GM12878 (cell line): ENCODE data around the gene MYCN. TPM values are rescaled to one million over a fixed set of nuclear protein-coding genes. Genes with fewer than 3 reads are reported as not detected.

Experiments
- ATAC-seq: fragments of 200-7000 bp; cut with Tn5 transposase; 3 replicates; pipeline ENCODE4 v1.9.1; 2020; ENCODE audit warnings: mild to moderate bottlenecking, moderate library complexity
- BruUV-seq: library from RNA; stranded (reverse); fragments of 400-500 nt; replicated peaks from 2 replicates; lab custom pipeline; 2021; lab: Mats Ljungman, UMichigan
- CTCF ChIA-PET: fragments of 300-600 bp; sonication (Branson Sonifier 250); formaldehyde crosslinking; extraction: SDS; loops from one replicate; lab custom pipeline; 2021; ENCODE audit warnings: inconsistent platforms; lab: Yijun Ruan, JAX
- POLR2A ChIA-PET: fragments of 350-600 bp; formaldehyde crosslinking; extraction: SDS; loops from one replicate; lab custom pipeline; 2021; ENCODE audit warnings: inconsistent platforms; lab: Charles Lee
- RAD21 ChIA-PET: fragments of 300-600 bp; sonication (Branson Sonifier 250); formaldehyde crosslinking; loops from one replicate; lab custom pipeline; 2023; ENCODE audit warnings: antibody characterized with exemption; ENCODE audit not compliant: unreplicated experiment; lab: Charles Lee
- SMC1A ChIA-PET: fragments of 300-600 bp; sonication (Branson Sonifier 250); formaldehyde crosslinking; loops from one replicate; lab custom pipeline; 2023; ENCODE audit not compliant: unreplicated experiment, uncharacterized antibody; lab: Charles Lee
- DNase-seq: peaks from one replicate; pipeline ENCODE4 v3.0.0-alpha.2; 2011; ENCODE audit warnings: low read depth, low spot score
- FAIRE-seq: peaks from 3 replicates; lab custom pipeline; 2011; peaks lifted over from hg19 to GRCh38; lab: Jason Lieb, UNC
- H2AFZ ChIP-seq: 2 replicates; pipeline ENCODE4 v1.6.0; 2011; ENCODE audit warnings: low read depth, low read length, control low read depth; ENCODE audit not compliant: control insufficient read depth
- H3K27ac ChIP-seq: 2 replicates; pipeline ENCODE4 v1.5.1; 2011; ENCODE audit warnings: control low read depth; ENCODE audit not compliant: control insufficient read depth, insufficient read depth
- H3K27me3 ChIP-seq, 2 experiments: replicated peaks in 1 of 2; 2 replicates each; pipeline versions ENCODE4 v1.6.0 to v1.6.1; 2011; ENCODE audit warnings: low read length in 1 of 2; ENCODE audit not compliant: control insufficient read depth in 2 of 2, insufficient read depth in 2 of 2
- H3K36me3 ChIP-seq, 2 experiments: 2 replicates each; pipeline ENCODE4 v1.5.1; 2011; ENCODE audit warnings: low read length in 1 of 2; ENCODE audit not compliant: control insufficient read depth in 2 of 2, insufficient read depth in 2 of 2
- H3K4me1 ChIP-seq: 2 replicates; pipeline ENCODE4 v1.6.1; 2011; ENCODE audit warnings: mild to moderate bottlenecking, low read length, moderate library complexity, mixed read lengths; ENCODE audit not compliant: control insufficient read depth, insufficient read depth
- H3K4me2 ChIP-seq: 2 replicates; pipeline ENCODE4 v1.6.0; 2011; ENCODE audit warnings: control low read depth; ENCODE audit not compliant: control insufficient read depth, insufficient read depth
- H3K4me3 ChIP-seq: fragments of 200-600 bp; sonication (generic); 2 replicates; pipeline ENCODE4 v1.5.1; 2016
- H3K79me2 ChIP-seq: 2 replicates; pipeline ENCODE4 v1.6.0; 2011; ENCODE audit warnings: low read length; ENCODE audit not compliant: control insufficient read depth, insufficient read depth
- H3K9ac ChIP-seq: 2 replicates; pipeline ENCODE4 v1.8.0; 2011; ENCODE audit warnings: low read length, control low read depth, mixed read lengths; ENCODE audit not compliant: control insufficient read depth, insufficient read depth
- H3K9me3 ChIP-seq: replicated peaks from 3 replicates; pipeline ENCODE4 v1.5.1; 2011; ENCODE audit warnings: mild to moderate bottlenecking, low read length; ENCODE audit not compliant: control insufficient read depth, insufficient read depth
- H4K20me1 ChIP-seq: 2 replicates; pipeline ENCODE4 v1.6.0; 2011; ENCODE audit not compliant: control insufficient read depth, insufficient read depth
- ATF2 ChIP-seq: IDR thresholded peaks from 2 replicates; pipeline ENCODE4 v1.6.1; 2012; ENCODE audit warnings: low read length, inconsistent platforms
- BRCA1 ChIP-seq: IDR thresholded peaks from 2 replicates; pipeline ENCODE4 v1.6.1; 2011; ENCODE audit warnings: low read depth, low read length, improper control_type of control experiment
- CBFB ChIP-seq: IDR thresholded peaks from 2 replicates; pipeline ENCODE4 v1.6.1; 2016; ENCODE audit warnings: antibody characterized with exemption, low read depth
- EZH2 ChIP-seq: IDR thresholded peaks from 2 replicates; pipeline ENCODE4 v1.6.1; 2012; ENCODE audit warnings: low read depth, mild to moderate bottlenecking, control low read depth, inconsistent platforms, low read length, borderline replicate concordance; ENCODE audit not compliant: control insufficient read depth
- FOXM1 ChIP-seq: IDR thresholded peaks from 2 replicates; pipeline ENCODE4 v1.6.1; 2012; ENCODE audit warnings: low read depth, mild to moderate bottlenecking, inconsistent platforms, low read length, moderate library complexity
- KAT2A ChIP-seq: conservative IDR thresholded peaks from 2 replicates; pipeline ENCODE4 v1.6.1; 2011; ENCODE audit warnings: low read depth, low read length; ENCODE audit not compliant: control insufficient read depth
- KLF5 ChIP-seq: fragments of 450-650 bp; IDR thresholded peaks from 2 replicates; pipeline ENCODE4 v1.6.1; 2014; ENCODE audit warnings: mild to moderate bottlenecking; ENCODE audit not compliant: partially characterized antibody
- NFIC ChIP-seq: IDR thresholded peaks from 2 replicates; pipeline ENCODE4 v1.6.1; 2012; ENCODE audit warnings: low read depth, mild to moderate bottlenecking, inconsistent platforms, low read length, moderate library complexity
- NR2C2 ChIP-seq: IDR thresholded peaks from 2 replicates; pipeline ENCODE4 v1.6.1; 2011; ENCODE audit warnings: borderline replicate concordance, low read depth; ENCODE audit not compliant: control insufficient read depth, insufficient read length
- NR2F1 ChIP-seq: fragments of 450-650 bp; conservative IDR thresholded peaks from 2 replicates; pipeline ENCODE4 v1.6.1; 2017; ENCODE audit warnings: mild to moderate bottlenecking
- PBX3 ChIP-seq: IDR thresholded peaks from 2 replicates; pipeline ENCODE4 v1.6.1; 2011; ENCODE audit warnings: mild to moderate bottlenecking, low read depth, low read length, moderate library complexity; ENCODE audit not compliant: insufficient replicate concordance
- PKNOX1 ChIP-seq: fragments of 450-650 bp; IDR thresholded peaks from 2 replicates; pipeline ENCODE4 v1.6.1; 2016; ENCODE audit warnings: mild to moderate bottlenecking
- POLR2AphosphoS5 ChIP-seq: IDR thresholded peaks from 2 replicates; pipeline ENCODE4 v1.6.1; 2011; ENCODE audit warnings: mild to moderate bottlenecking, low read length, inconsistent platforms
- POU2F2 ChIP-seq: IDR thresholded peaks from 3 replicates; pipeline ENCODE4 v1.6.1; 2011; ENCODE audit warnings: low read depth, mild to moderate bottlenecking, low read length, borderline replicate concordance
- RB1 ChIP-seq: fragments of 450-650 bp; formaldehyde crosslinking; IDR thresholded peaks from 2 replicates; pipeline ENCODE4 v1.6.1; 2017; ENCODE audit warnings: mild to moderate bottlenecking, borderline replicate concordance
- RBBP5 ChIP-seq: fragments of 200-600 bp; sonication (generic); conservative IDR thresholded peaks from 2 replicates; pipeline ENCODE4 v1.6.1; 2016
- TAF1 ChIP-seq: IDR thresholded peaks from 2 replicates; pipeline ENCODE4 v1.6.1; 2011; ENCODE audit warnings: mild to moderate bottlenecking, low read depth, low read length, borderline replicate concordance
- USF2 ChIP-seq: IDR thresholded peaks from 2 replicates; pipeline ENCODE4 v1.6.1; 2011; ENCODE audit warnings: low read depth, low read length, improper control_type of control experiment, borderline replicate concordance
- WGBS: methylation state at CpG from one replicate; pipeline ENCODE4 v1.1.6; 2016; ENCODE audit warnings: low lambda C conversion rate; ENCODE audit not compliant: insufficient replicate concordance, insufficient coverage; ENCODE audit errors: missing lambda C conversion rate; 5-methylcytosine and 5-hydroxymethylcytosine counted together
- in situ Hi-C: fragments of 300-500 bp; cut with MboI; formaldehyde crosslinking; loops from 9 replicates; pipeline ENCODE4 v1.14.3; 2018; ENCODE audit warnings: mixed read lengths
- intact Hi-C: fragments of 100-400 bp; cut with micrococcal nuclease; formaldehyde crosslinking; loops from one replicate; pipeline ENCODE4 v1.14.2; 2022; ENCODE audit not compliant: unreplicated experiment
- polyA plus RNA-seq, 11 experiments: library from polyadenylated mRNA; depleted of rRNA in 4 of 11; unstranded in 6 of 11; stranded (reverse) in 5 of 11; fragments of >200 nt; fragmentation: Nextera tagmentation in 4 of 11; fragmentation: Illumina TruSeq in 1 of 11; extraction: Ambion mirVana in 4 of 11; extraction: Trizol in 1 of 11; gene quantifications; 1 replicate in 1 of 11; 2 replicates in 10 of 11; pipeline versions ENCODE4 v1.2.1 to v1.2.3, GENCODE V29; 2011 to 2016; ENCODE audit warnings: inconsistent platforms in 2 of 11, missing spikeins in 2 of 11, low read depth in 1 of 11
- total RNA-seq, 4 experiments: library from RNA; depleted of rRNA in 3 of 4; stranded (reverse); fragments of >200 nt in 3 of 4; fragmentation: Illumina TruSeq in 1 of 4; extraction: Trizol in 1 of 4; gene quantifications; 2 replicates each; pipeline versions ENCODE4 v1.2.1 to v1.2.3, GENCODE V29; 2013 to 2021

The MYCN gene
- total and polyA plus RNA-seq, 10 of the 15 experiments (the other 5 are each of a cell fraction or from before 2014, with no cell fraction given): not detected

- TF ChIP-seq PBX3: no peak
- no peak for TF ChIP-seq FOXM1
Measured at GRCh38 chr2:15899751-15900493, 40.4 kb upstream of the MYCN start (continued).

GRCh38 chr2:15901095-15901807 lies 39.1 kb upstream of the MYCN start:
- no peaks in the 10 kb centered on the region for H3K36me3 ChIP-seq
- POLR2A ChIA-PET: no interaction called here
- CTCF ChIA-PET: no interaction called here
- BruUV-seq: no TSS peak
- ATAC-seq: no peak
- H3K4me2 ChIP-seq: no peak overlapping the region
- no peaks in the 10 kb centered on the region; the same call in 2 of the 3 replicates for H3K9me3 ChIP-seq
- H3K4me1 ChIP-seq: no peaks in the 10 kb centered on the region
- H4K20me1 ChIP-seq: no peaks in the 10 kb centered on the region
- no peak overlapping the region for H3K4me3 ChIP-seq
- WGBS: 26% methylated on average over 5 of the region's 5 CpGs
- no peak for FAIRE-seq
- no peaks in the 10 kb centered on the region for H3K79me2 ChIP-seq
- DNase-seq: no peak
- SMC1A ChIA-PET: no interaction called here
- no peak overlapping the region for H3K9ac ChIP-seq
- in situ Hi-C loops: no loop called here
- H3K27ac ChIP-seq: no peak overlapping the region
- intact Hi-C loops: no loop called here
- H2AFZ ChIP-seq: no peak overlapping the region
- H3K27me3 ChIP-seq: no peaks in the 10 kb centered on the region
- RAD21 ChIA-PET: no interaction called here
- no peak for TF ChIP-seq CBFB
- no peak for TF ChIP-seq POU2F2
- TF ChIP-seq NR2C2: no peak
- no peak for TF ChIP-seq KAT2A
- TF ChIP-seq EZH2: no peak
- no peak for TF ChIP-seq USF2
- no peak for TF ChIP-seq PKNOX1
- no peak for TF ChIP-seq RB1
- TF ChIP-seq TAF1: no peak
- TF ChIP-seq RBBP5: no peak
- no peak for TF ChIP-seq NR2F1
- no peak for TF ChIP-seq POLR2AphosphoS5
- TF ChIP-seq ATF2: no peak
- TF ChIP-seq NFIC: no peak
- TF ChIP-seq BRCA1: no peak
- TF ChIP-seq KLF5: no peak
